Gastrocnemius medialis (tissue), 4 donors: ENCODE data around the gene MARK3. TPM values are rescaled to one million over a fixed set of nuclear protein-coding genes. Genes with fewer than 3 reads are reported as not detected.

Experiments
- ATAC-seq, 2 donors: fragments of 150-250 bp; one replicate each; pipeline ENCODE4 v1.9.1; 2016
- DNase-seq, 2 donors: peaks; one replicate each; pipeline ENCODE4 v3.0.0-alpha.2; 2019
- H3K27ac ChIP-seq, 4 donors: fragments of 200-600 bp; sonication (generic); 1 replicate in 1 of 4; 2 replicates in 3 of 4; pipeline ENCODE4 v1.5.1; 2016 to 2018; ENCODE audit warnings: mild to moderate bottlenecking in 2 of 4, moderate library complexity in 1 of 4
- H3K27me3 ChIP-seq, 3 donors: fragments of 200-600 bp; sonication (generic) in 2 of 3; 1 replicate in 1 of 3; 2 replicates in 2 of 3; pipeline versions ENCODE4 v1.5.1 to v1.6.0; 2016 to 2019; ENCODE audit warnings: mild to moderate bottlenecking in 1 of 3, moderate library complexity in 1 of 3
- H3K36me3 ChIP-seq, 2 donors: fragments of 200-600 bp; sonication (generic) in 1 of 2; one replicate each; pipeline ENCODE4 v1.5.1; 2017 to 2018
- H3K4me1 ChIP-seq, 2 donors: fragments of 200-600 bp; sonication (generic) in 1 of 2; one replicate each; pipeline ENCODE4 v1.5.1; 2016 to 2017; ENCODE audit warnings: mild to moderate bottlenecking in 2 of 2
- H3K4me3 ChIP-seq, 4 donors: fragments of 200-600 bp; sonication (generic) in 3 of 4; 1 replicate in 1 of 4; 2 replicates in 3 of 4; pipeline ENCODE4 v1.5.1; 2016 to 2019; ENCODE audit warnings: mild to moderate bottlenecking in 2 of 4
- H3K9me3 ChIP-seq, 3 donors: fragments of 200-600 bp; sonication (generic) in 2 of 3; 1 replicate in 1 of 3; 2 replicates in 2 of 3; pipeline ENCODE4 v1.5.1; 2016 to 2019
- CTCF ChIP-seq, 5 experiments: fragments of 450-650 bp in 3 of 5; fragments of 200-600 bp in 2 of 5; sonication (generic) in 2 of 5; IDR thresholded peaks in 4 of 5; conservative IDR thresholded peaks in 1 of 5; 1 replicate in 4 of 5; 2 replicates in 1 of 5; pipeline ENCODE4 v1.5.1; 2016 to 2019; ENCODE audit warnings: antibody characterized with exemption in 5 of 5, mild to moderate bottlenecking in 3 of 5, moderate library complexity in 3 of 5
- POLR2A ChIP-seq, 2 donors: fragments of 450-650 bp; IDR thresholded peaks; one replicate each; pipeline ENCODE4 v1.6.1; 2017; ENCODE audit warnings: antibody characterized with exemption in 2 of 2, mild to moderate bottlenecking in 2 of 2, moderate library complexity in 2 of 2
- in situ Hi-C, 4 donors: fragments of 200-750 bp; cut with MboI; loops; one replicate each; pipeline versions ENCODE4 v1.15.0 to v1.8.0; 2017; ENCODE audit warnings: low sequenced_read_pairs in 4 of 4
- intact Hi-C: fragments of 100-400 bp; cut with DNase I; formaldehyde crosslinking; loops from one replicate; pipeline ENCODE4 v1.15.1; 2023; ENCODE audit warnings: low total_unique reads
- total RNA-seq, 4 donors: library from RNA; depleted of rRNA; stranded (reverse); fragments of >200 nt; gene quantifications; one replicate each; pipeline versions ENCODE4 v1.1.0 to v1.2.3, GENCODE V29; 2016

MARK3 gene
- total RNA-seq, 4 donors from 2014 or later: 60.2 to 73.1 (median 71.6) TPM

- in situ Hi-C loops: no loop called here
- Histone ChIP-seq H3K4me1 (no peaks in the 10 kb centered on the region), H3K36me3 (no peaks in the 10 kb centered on the region), H3K27ac (no peak overlapping the region), H3K4me3 (no peak overlapping the region), H3K27me3 (no peaks in the 10 kb centered on the region), H3K9me3 (no peaks in the 10 kb centered on the region)
- ATAC-seq: no peak
- intact Hi-C loops: no loop called here
- TF ChIP-seq POLR2A (IDR thresholded peaks at IDR 0.05) (no peak), CTCF (IDR thresholded peaks at IDR 0.05 in 4 of 5, conservative IDR thresholded peaks at IDR 0.05 in 1 of 5) (no peak)
- DNase-seq: no peak
Measured at GRCh38 chr14:103372017-103372416, 13.2 kb upstream of the MARK3 start.

- H3K27ac ChIP-seq: no peak overlapping the region
- ATAC-seq: no peak
- intact Hi-C loops (no loop called here), in situ Hi-C loops (no loop called here)
- DNase-seq: no peak
- H3K4me1 ChIP-seq: no peaks in the 10 kb centered on the region
- no peaks in the 10 kb centered on the region for H3K27me3 ChIP-seq
- TF ChIP-seq CTCF (IDR thresholded peaks at IDR 0.05 in 4 of 5, conservative IDR thresholded peaks at IDR 0.05 in 1 of 5) (no peak), POLR2A (IDR thresholded peaks at IDR 0.05) (no peak)
- H3K4me3 ChIP-seq: no peak overlapping the region
- no peaks in the 10 kb centered on the region for H3K9me3 ChIP-seq
- H3K36me3 ChIP-seq: no peaks in the 10 kb centered on the region
Measured at GRCh38 chr14:103372552-103373304, 12.5 kb upstream of the MARK3 start.

GRCh38 chr14:103374121-103374520, 11.1 kb upstream of the MARK3 start:
- H3K4me3 ChIP-seq: peak overlapping the region in 1 of 4 donors; percentile 18
- in situ Hi-C loops (no loop called here), intact Hi-C loops (no loop called here)
- TF ChIP-seq POLR2A (IDR thresholded peaks at IDR 0.05): no peak
- peak overlapping the region in 1 of 4 donors; percentile 49 for H3K27ac ChIP-seq
- H3K36me3 ChIP-seq: no peaks in the 10 kb centered on the region
- peak in 1 of 2 donors; percentile 60 for DNase-seq
- no peaks in the 10 kb centered on the region for H3K27me3 ChIP-seq
- H3K4me1 ChIP-seq: no peaks in the 10 kb centered on the region
- no peaks in the 10 kb centered on the region for H3K9me3 ChIP-seq
- ATAC-seq: peak in 1 of 2 donors; percentile 66

- Histone ChIP-seq H3K27me3 (no peaks in the 10 kb centered on the region), H3K4me1 (no peaks in the 10 kb centered on the region), H3K9me3 (no peaks in the 10 kb centered on the region), H3K4me3 (no peak overlapping the region), H3K27ac (no peak overlapping the region), H3K36me3 (no peaks in the 10 kb centered on the region)
- in situ Hi-C loops: no loop called here
- TF ChIP-seq CTCF (IDR thresholded peaks at IDR 0.05 in 4 of 5, conservative IDR thresholded peaks at IDR 0.05 in 1 of 5) (no peak), POLR2A (IDR thresholded peaks at IDR 0.05) (no peak)
- intact Hi-C loops: no loop called here
- DNase-seq (no peak), ATAC-seq (no peak)
Measured at GRCh38 chr14:103377522-103378037, 7.6 kb upstream of the MARK3 start.

- intact Hi-C loops (no loop called here), in situ Hi-C loops (no loop called here)
- no peak for DNase-seq
- no peaks in the 10 kb centered on the region for H3K27me3 ChIP-seq
- no peak for ATAC-seq
- no peak overlapping the region for H3K4me3 ChIP-seq
- no peak for TF ChIP-seq CTCF (IDR thresholded peaks at IDR 0.05 in 4 of 5, conservative IDR thresholded peaks at IDR 0.05 in 1 of 5)
- no peak for TF ChIP-seq POLR2A (IDR thresholded peaks at IDR 0.05)
- no peaks in the 10 kb centered on the region for H3K9me3 ChIP-seq
- no peaks in the 10 kb centered on the region for H3K36me3 ChIP-seq
- no peak overlapping the region for H3K27ac ChIP-seq
- no peaks in the 10 kb centered on the region for H3K4me1 ChIP-seq
Measured at GRCh38 chr14:103378038-103378854, 7.0 kb upstream of the MARK3 start.
